Adrenal gland (tissue), 5 donors: Measurements from ENCODE around the gene PRR16.

ENCODE experiments used
- CTCF ChIP-seq, 6 experiments: fragments of 450-650 bp in 4 of 6; fragments of 200-600 bp in 2 of 6; sonication (generic) in 1 of 6; IDR thresholded peaks; 1 replicate in 5 of 6; 2 replicates in 1 of 6; pipeline versions ENCODE4 v1.5.1 to v1.8.0; 2016 to 2021; ENCODE audit warnings: antibody characterized with exemption in 6 of 6, mild to moderate bottlenecking in 2 of 6, moderate library complexity in 1 of 6
- POLR2A ChIP-seq, 2 donors: fragments of 450-650 bp; IDR thresholded peaks; one replicate each; pipeline ENCODE4 v1.6.1; 2017; ENCODE audit warnings: antibody characterized with exemption in 2 of 2, mild to moderate bottlenecking in 2 of 2, moderate library complexity in 1 of 2
- donor health status: DM: no; HTN: no; CAD: no.

GRCh38 chr5:120703918-120704587 lies 240.0 kb downstream of the PRR16 start:
- TF ChIP-seq CTCF (IDR thresholded peaks at IDR 0.05) (no peak), POLR2A (IDR thresholded peaks at IDR 0.05) (no peak)
